HG02973 (cell line): ENCODE data around the gene EBF4.

ENCODE experiments used
- ATAC-seq: cut with Tn5 transposase; IDR thresholded peaks from one replicate; pipeline ENCODE4 v1.9.1; 2021; ENCODE audit warnings: moderate library complexity; ENCODE audit not compliant: unreplicated experiment

Gene EBF4

GRCh38 chr20:2699775-2700413 is 7.3 kb downstream of the EBF4 start:
- ATAC-seq, result no peak

- no peak for ATAC-seq
These were observed 8.5 kb downstream of the EBF4 start for GRCh38 chr20:2700913-2701620.

- no peak for ATAC-seq
These were observed 9.1 kb downstream of the EBF4 start for GRCh38 chr20:2701671-2702081.

GRCh38 chr20:2703716-2704475 is 11.3 kb downstream of the EBF4 start:
- ATAC-seq, result no peak

GRCh38 chr20:2705931-2706645 is 13.5 kb downstream of the EBF4 start:
- no peak for ATAC-seq

GRCh38 chr20:2706688-2707352 is 14.2 kb downstream of the EBF4 start:
- no peak for ATAC-seq

GRCh38 chr20:2707353-2708072 is 14.9 kb downstream of the EBF4 start:
- no peak for ATAC-seq

- no peak for ATAC-seq
These were observed 15.5 kb downstream of the EBF4 start for GRCh38 chr20:2708073-2708415.

GRCh38 chr20:2708665-2709064 is 16.1 kb downstream of the EBF4 start:
- no peak for ATAC-seq

GRCh38 chr20:2709205-2709981 is 16.8 kb downstream of the EBF4 start:
- no peak for ATAC-seq

- no peak for ATAC-seq
These were observed 20.7 kb downstream of the EBF4 start for GRCh38 chr20:2713285-2713684.

- no peak for ATAC-seq
These were observed 36.7 kb downstream of the EBF4 start for GRCh38 chr20:2729251-2729713.

- ATAC-seq, result no peak
These were observed 37.2 kb downstream of the EBF4 start for GRCh38 chr20:2729791-2730190.

GRCh38 chr20:2734899-2735298 is 42.3 kb downstream of the EBF4 start:
- no peak for ATAC-seq

GRCh38 chr20:2736441-2736840 is 43.9 kb downstream of the EBF4 start:
- no peak for ATAC-seq

- ATAC-seq, result no peak
These were observed 45.9 kb downstream of the EBF4 start for GRCh38 chr20:2738331-2739041.

- ATAC-seq, result no peak
These were observed 46.4 kb downstream of the EBF4 start for GRCh38 chr20:2739042-2739398.

GRCh38 chr20:2740702-2741101 is 48.1 kb downstream of the EBF4 start:
- ATAC-seq, result no peak

- no peak for ATAC-seq
These were observed 48.9 kb downstream of the EBF4 start for GRCh38 chr20:2741463-2741862.
